Measurements from ENCODE around the gene ETV4.

DNA sequence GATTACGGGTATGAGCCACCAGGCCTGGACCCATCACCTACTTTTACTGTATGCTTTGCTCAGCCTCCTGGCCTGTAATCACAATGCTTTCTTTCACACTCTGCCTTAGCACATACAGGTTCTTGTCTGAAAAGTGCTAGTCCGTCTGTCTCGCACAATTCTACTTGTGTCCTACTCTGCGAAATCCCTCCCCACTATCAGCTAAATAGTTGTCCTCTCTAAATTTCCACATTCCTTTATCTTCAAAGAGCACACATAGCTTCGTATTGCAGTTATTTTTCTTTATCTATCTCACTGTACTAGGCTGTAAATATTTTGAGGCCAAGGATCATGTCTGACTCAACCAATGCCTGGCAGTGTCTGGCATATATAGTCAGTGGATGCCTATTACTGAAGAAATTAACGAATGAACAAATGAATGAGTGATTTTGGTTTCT lies 38.5 kb upstream of the ETV4 start:
- TF ChIP-seq GATA3 (IDR thresholded peaks at IDR 0.05; ENCODE audit: low read depth, low read length) (no peak), GATA2 (IDR thresholded peaks at IDR 0.05; ENCODE audit: low read depth, low read length) (no peak)
